AML-193 (cell line): Measurements from ENCODE around the gene SFXN3.

ENCODE experiments used
- DNase-seq, 2 experiments: peaks; one replicate each; lab custom pipeline; 2025; lab: John Stamatoyannopoulos, UW

SFXN3 gene

DNA sequence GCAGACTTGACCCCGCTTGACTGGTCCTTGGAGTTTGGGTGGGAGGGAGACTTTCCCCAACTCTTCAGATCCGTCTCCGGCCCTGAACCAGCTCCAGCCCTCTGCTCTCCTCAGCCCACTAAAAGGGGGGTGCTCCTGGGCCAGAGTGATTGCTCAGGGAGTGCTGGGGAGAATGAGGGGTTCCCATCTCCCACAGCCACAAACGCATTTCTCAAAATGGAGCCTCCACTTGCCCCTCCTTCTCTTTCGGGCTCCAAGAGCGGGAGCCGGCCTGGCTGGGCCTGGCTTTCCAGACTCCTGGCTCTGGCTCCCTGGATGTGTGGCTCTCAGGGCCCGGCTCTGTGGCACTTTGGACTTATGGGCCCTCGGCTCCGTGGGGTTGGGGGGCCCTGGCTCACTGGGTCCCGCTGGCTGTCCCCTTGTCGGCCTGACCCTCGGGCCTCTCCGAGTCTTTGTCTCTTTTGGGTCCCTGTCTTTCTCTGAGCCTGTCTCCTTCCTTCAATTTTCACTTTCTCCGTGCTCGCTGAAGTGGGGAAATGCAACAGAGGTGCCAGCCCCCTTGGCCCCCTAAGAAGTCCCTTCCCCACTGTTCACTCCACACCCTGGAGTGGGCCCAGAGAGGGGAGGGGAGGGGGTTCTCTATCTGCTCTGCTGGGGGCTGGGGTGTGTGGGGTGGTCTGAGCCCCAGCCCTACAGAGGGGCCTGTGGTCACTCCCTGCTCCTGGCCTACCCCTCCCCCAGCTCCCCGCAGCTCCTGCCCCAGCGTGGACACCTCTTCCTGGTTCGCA is 30.7 kb upstream of the SFXN3 start:
- DNase-seq = no peak

DNA sequence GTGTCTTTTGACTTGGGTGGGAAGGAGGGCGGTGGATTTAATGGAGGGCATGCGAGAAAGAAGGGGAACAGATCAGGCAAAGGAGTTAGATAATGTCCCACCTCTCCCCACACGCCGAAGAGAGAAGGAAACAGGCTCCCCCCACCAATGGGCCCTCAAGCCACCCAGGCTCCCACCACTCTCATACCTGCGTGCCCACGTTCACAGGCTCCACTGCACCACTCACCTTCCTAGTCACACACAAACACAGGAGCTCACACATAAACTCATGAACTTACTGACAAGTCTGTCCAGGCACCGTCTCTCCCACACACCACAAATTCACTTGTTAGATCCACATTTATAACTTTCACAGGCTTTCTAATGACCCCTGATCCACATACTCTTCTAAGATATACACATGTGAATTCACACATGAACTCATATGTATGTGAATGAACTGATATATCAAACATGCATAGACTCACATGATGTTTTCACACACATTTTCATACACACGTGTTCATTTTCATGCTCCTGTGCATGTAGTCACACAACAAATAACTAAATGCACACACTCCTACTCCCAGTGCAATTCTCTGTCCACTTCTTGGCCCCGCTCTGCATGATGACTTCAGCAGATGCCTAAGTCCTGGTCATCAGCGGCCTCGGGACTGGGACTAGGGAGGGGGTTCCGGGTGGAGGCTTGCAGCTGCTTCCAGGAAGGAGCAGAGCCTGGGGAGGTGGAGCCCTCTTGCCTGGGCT is 29.9 kb upstream of the SFXN3 start:
- no peak for DNase-seq

DNA sequence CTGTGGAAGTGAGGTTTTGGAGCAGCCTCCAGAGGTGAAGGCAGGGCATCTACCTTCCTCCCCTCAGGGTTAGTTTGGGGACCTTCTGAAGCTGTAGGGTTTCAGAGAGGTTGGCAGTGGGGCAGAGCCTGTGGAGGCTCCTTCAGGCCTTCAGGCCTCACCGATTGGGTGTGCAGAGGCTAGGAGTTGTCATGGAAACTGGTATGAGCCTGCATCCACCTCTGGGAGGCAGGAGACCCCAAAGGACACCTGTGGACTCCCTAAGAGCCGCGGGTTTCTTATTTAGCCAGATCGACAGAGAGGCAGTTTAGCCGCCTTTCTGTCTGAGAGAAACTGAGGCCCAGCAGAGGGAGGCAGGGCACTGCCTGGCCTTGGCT is 29.4 kb upstream of the SFXN3 start:
- no peak for DNase-seq

DNA sequence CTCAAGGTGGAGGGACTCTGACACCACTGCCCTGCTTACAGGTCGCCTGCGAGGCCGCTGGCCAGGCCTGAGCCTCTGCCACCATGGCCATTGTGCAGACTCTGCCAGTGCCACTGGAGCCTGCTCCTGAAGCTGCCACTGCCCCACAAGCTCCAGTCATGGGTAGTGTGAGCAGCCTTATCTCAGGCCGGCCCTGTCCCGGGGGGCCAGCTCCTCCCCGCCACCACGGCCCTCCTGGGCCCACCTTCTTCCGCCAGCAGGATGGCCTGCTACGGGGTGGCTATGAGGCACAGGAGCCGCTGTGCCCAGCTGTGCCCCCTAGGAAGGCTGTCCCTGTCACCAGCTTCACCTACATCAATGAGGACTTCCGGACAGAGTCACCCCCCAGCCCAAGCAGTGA is 28.6 kb upstream of the SFXN3 start:
- no peak for DNase-seq

DNA sequence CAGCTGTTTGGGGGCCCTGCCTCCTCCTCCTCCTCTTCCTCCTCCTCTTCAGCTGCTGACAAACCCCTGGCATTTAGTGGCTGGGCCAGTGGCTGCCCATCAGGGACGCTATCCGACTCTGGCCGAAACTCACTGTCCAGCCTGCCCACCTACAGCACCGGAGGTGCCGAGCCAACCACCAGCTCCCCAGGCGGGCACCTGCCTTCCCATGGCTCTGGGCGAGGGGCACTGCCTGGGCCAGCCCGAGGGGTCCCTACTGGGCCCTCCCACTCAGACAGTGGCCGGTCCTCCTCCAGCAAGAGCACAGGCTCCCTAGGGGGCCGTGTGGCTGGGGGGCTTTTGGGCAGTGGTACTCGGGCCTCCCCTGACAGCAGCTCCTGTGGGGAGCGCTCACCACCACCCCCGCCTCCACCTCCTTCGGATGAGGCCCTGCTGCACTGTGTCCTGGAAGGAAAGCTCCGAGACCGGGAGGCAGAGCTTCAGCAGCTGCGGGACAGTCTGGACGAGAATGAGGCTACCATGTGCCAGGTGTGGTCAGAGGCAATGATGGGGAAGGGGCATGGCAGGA is 27.3 kb upstream of the SFXN3 start:
- DNase-seq = no peak

DNA sequence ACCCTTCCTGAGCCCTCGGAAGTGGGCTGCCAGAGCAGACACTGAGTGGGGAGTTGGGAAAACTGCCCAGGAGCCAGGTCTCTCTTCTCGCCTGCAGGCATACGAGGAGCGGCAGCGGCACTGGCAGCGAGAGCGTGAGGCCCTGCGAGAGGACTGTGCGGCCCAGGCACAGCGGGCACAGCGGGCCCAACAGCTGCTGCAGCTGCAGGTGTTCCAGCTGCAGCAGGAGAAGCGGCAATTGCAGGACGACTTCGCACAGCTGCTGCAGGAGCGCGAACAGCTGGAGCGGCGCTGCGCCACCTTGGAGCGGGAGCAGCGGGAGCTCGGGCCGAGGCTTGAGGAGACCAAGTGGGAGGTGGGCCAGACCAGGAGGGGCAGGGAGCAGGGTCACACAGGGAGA is 25.7 kb upstream of the SFXN3 start:
- DNase-seq = no peak

DNA sequence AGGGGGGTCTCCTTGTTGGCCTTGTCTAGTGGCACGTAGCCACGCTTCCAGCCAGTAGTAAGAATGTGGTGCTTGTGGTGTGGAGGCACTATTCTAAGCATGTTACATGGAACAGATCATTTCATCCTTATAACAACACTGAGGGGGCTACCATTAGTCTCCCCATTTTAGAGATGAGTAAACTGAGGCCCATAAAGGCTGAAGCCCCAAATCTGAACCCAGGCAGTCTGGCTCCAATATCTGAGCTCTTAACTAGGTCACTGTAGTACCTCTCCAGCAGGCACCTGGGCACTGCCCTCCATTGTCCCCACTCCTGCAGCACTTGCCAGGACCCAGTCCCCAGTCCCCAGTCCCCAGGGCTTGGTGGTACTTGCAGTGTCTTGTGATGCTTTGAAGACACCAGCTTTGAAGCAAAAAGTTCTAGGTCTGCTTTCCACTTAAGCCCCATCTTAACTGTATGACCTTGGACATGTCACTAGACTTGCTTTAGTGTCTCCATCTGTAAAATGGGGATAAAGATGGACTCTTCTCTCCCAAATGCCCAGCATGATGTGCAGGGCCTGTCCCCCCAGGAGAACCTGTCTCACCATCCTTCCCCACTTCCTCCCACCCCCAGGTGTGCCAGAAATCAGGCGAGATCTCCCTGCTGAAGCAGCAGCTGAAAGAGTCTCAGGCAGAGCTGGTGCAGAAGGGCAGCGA is 25.0 kb upstream of the SFXN3 start:
- DNase-seq = no peak

DNA sequence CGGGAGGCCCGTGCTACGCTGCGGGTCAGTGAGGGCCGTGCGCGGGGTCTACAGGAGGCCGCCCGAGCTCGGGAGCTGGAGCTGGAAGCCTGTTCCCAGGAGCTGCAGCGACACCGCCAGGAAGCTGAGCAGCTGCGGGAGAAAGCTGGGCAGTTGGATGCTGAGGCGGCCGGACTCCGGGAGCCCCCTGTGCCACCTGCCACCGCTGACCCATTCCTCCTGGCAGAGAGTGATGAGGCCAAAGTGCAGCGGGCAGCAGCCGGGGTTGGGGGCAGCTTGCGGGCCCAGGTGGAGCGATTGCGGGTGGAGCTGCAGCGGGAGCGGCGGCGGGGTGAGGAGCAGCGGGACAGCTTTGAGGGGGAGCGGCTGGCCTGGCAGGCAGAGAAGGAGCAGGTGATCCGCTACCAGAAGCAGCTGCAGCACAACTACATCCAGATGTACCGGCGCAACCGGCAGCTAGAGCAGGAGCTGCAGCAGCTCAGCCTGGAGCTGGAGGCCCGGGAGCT is 24.4 kb upstream of the SFXN3 start:
- DNase-seq = no peak

DNA sequence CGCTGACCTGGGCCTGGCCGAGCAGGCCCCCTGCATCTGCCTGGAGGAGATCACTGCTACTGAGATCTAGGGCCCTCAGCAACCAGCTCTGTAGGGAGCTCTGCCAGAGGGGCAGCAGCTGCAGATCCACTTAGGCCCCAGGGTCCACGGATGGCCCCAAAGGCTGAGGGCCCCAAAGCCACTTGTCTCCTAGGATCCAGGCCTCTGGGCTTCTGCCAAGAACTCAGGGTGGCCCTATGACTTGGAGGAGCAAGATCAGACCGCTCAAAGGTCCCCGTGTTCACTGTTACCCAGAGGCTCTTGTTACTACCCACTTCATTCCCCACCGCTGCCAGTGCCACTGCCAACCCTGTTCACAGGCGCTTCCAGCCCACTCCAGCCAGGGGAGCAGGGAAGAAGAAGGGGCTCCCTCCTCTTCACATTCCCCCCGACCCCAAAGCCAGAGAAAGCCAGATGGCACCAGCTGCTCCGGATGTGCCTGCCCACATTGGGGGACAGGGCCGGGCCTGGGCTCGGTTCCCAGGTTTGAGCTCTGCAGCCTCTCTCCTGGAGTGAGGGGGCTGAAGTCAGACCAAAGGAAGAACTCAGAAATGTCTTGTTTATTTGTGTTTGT is 23.8 kb upstream of the SFXN3 start:
- no peak for DNase-seq

DNA sequence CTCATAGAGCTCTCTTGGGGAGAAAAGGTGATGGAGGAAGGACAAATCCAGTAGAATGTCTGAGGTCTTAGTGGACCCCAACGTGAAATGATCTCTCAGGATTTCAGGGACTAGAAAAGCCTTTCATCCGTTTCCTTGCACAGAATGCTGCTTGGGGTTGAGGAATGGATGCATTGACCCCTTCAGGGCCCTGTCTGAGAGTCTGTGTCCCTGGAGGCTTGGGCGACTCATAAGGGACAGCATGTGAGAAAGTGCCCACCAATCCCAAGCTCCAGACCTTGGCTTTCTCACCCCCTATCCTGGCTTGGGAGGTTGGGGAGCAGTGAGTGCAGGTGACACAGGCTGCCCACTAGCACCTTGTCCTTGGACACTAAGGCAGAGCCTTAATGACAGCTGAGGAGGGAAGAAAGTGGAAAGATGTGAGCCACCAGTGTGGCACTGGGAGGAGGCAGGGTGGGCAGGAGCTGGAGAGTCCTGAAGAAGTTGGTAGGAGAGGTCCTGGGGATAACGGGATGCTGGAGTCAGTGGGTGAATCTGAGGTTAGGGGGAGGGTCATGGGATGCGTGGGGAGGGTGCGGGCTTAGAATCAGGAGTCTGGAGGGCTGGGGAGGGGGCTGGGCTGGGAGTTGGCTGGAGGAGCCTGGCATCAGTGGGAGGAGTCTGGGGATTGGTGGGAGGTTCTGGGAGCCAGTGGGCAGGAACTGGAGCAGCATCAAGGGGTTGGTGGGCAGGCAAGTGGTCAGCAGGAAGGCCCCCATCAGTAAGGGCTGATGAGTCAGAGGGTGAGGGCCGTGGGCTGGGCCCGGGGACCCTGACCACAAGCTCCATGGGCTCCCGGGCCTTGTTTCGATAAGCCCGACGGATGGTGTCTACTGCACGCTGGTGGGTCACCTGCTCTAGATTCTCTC is 22.9 kb upstream of the SFXN3 start:
- no peak for DNase-seq

DNA sequence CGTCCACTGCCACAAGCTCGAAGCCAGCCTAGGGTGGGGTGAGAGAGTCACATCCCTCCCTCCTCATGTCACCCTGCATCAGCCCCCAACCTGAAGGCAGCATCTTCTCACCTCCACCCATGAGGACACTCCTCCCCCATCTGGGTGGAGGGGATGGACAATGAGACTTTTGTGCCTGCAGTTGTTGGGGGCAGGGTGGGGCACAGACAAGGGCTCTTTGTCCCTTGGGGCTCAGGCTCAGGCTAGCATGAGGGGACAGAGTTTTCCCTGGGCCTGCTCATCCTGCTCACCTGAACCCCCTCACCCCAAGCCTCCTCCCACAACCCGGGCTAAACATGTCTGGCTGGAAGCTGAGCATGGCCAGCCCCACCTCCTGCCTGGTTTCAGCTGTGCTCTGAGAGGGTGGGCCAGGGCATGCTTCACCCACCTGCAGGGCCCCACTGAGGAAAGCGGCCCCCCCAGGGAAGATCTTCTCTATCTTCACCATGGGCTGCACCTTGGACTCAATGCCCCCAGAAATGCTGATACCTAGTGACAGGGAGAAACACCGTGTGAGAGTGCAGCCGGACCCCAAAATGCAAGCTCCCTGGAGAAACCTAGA is 22.1 kb upstream of the SFXN3 start:
- no peak for DNase-seq

DNA sequence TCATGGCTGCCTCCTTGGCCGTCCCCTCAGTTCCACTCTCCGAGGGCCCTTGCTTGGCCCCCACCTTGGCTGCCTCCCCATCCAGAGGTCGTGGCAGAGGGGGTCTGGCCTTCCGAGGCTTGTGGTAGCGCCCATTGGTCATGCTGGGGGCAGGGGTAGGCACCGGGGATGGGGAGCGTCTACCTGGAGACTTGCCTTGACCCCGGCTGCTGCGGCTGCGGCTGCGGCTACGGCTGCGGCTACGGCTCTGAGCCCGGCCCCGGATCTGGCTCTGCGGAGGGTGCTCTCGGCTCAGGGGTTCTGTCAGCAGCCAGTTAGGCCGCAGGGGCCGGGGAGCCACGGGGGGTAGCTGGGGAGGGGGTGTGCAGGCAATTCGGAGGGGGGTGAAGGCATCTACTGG is 20.7 kb upstream of the SFXN3 start:
- DNase-seq = no peak

DNA sequence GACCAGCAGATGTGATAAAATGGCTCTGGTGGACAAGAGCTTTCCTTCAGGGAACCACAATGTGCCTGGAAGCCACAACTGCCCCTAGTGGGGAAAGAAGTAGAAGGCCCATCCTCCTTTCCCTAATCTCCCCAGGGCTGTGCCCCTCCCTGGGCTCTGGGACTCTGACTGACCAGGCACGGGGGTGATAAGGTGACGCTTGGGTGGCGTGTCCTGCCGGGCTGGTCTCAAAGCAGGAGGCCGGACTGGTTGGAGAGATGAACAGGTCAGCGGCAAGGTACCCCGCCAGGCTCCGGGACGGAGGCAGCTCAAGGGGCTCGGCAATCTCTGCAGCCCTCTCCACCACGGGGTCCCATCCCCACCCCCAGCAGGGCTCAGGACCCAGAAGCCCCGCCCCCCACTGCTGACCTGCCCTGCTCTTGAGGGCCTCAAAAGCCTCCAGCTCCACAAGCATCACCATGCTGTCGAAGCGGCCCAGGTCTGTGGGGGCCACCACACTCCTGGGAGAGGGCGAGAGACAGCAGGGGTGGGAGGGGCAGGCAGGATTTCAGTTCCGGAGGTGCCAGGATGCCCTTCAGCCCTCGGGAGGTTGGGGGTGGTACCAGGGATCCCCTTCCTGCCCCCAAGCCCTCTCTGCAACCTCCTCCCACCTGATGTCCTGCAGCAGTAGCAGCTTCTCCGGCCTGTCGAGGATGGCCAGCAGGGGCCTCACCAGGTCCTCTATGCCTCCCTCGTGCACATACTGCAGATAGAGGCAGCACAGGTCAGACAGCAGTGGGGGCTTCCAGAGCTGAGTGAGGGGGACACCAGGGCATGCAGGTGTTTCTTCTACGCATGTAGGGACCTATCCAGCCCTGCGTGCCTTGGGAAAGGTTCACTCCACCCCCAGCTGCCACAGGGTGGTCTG is 19.3 kb upstream of the SFXN3 start:
- no peak for DNase-seq

DNA sequence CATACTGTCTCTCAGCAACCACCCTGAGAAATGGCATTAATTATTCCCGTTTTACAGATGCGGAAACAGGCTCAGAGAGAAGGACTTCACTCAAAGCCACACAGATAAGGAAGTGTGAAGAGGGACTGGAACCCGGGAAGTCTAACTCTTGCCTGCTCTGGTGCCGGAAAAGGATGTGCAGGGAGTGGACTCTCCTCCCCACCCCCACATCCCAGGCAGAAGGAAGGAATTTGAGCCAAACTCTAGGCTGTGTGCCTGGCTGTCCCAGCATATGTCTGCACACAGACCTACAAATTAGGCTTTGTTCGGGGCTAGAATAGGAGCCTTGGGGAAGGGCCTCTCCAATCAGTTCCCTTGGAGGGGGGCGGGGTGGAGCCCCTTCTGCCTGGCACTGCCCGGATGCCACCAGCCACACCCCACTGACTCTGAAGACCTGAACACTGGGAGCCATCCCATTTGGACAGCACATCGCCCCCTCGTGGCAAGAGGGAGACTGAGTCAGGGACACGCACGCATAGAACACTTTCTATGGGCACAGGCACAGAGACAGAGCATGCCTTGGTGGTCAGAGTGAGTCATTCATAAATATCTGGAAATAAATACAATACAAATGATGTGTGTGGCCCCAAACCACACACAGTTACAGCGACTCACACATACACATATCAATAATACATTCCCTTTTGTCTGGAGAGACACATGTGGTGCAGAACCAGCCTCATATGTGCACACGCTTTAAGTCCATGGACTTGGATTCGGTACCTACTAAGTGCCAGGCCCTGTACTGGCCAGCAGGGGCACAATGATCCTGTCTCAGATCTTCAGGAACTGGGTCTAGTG is 18.3 kb upstream of the SFXN3 start:
- peak; percentile 84 to 86 for DNase-seq

DNA sequence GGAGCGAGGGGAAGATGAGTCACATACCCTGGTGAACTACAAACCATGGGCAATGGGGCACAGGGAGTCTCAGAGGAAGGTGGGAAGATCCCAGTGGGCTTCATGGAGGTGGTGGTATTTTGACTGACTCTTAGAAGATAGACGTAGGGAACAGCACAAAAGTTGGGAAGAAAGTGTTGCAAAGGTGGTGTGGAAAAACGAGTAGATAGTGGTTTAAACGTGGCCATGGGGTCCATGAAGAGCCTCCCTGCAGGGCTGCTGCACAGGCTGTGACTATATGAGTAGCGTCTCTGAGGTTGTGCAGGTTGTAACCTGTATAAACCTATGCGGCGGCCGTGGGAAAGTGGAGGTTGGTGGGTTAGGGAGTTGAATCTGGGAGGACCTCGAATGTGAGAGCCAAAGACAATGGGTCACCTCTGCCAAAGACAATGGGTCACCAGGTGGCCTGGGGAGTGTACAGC is 17.6 kb upstream of the SFXN3 start:
- DNase-seq = no peak

DNA sequence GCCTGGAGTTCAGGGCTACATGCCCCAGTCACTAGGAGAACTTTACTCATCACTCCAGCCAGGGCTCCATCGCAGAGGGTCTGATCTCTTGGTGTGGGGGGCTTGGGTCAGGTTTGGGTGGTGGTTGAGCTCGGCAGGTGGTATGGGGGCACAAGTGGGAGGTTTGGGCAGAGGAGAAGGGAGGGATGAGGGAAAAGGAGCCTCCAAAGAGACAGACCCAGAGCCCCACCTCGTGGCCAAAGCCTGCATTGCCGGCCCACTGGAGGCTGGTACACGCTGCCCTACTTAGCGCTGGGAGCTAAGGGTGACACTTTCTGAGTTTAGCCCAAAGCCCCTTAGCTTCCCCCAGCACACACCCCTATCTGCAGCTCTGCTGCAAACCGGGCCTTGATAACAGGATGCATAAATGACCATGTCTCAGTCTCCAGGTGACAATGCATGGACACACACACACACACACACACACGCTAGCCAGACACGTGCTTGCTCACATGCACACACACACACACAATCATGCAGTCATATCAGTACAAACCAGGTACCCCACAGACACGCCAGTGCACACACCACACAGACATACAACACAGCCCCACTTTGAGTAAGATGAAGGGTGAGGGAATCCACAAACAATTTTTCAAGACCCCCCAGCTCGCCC is 16.7 kb upstream of the SFXN3 start:
- DNase-seq = peak; percentile 42 to 46

DNA sequence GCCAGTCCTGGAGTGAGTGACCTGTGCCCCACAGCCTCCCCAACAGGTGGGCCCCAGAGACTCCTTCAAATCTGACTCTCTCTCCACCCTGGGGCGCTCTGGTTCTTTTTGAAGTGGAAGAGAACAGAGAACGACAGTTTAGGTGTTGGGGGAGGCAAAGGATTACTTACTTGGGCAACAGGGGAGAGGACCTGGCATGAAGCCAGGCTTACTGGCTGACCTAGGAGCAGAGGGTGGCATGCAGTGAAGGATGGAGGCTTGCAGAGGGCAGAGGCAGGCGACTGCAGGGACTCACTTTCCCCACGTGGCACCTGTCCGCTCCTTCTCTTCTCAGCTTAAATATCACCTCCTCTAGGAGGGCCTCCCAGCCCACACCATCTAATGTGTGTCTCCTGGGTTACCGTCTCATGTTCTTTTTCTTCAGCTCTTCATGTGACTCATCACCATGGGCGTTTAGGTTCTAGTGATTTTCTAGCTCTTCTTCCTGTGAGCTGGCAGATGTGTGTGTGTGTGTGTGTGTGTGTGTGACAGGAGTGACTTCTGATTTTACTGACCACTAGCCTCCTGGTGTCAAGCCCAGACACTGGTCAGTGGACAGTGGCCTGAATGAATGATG is 16.0 kb upstream of the SFXN3 start:
- DNase-seq = no peak

DNA sequence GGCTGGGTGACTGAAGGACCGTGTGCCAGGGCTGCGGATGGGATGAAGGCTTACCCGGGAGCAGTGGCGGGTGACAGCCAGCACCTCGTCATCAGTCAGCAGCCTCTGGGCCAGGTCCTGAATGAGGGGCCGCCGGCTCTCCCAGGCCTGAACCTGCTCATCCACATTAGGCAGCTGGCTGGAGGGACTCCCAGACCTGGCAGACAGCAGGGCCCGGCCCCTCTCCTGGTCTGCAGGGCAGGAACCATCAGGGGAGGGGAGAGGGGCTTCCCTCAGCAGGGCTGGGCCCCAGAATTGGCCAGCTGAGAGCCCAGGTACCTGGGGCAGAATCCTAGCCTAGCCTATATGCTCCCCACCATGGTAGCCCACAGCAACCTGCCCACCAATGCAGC is 15.5 kb upstream of the SFXN3 start:
- no peak for DNase-seq
